H9 (cell line): ENCODE measurements around the gene CHN1. TPM values are rescaled to one million over a fixed set of nuclear protein-coding genes. Genes with fewer than 3 reads are reported as not detected.

Experiments
- DNase-seq: peaks from one replicate; pipeline ENCODE4 v3.0.0-alpha.2; 2017
- H2AFZ ChIP-seq: one replicate; pipeline ENCODE4 v1.6.1; 2013; ENCODE audit warnings: mild to moderate bottlenecking, low read length, control low read depth, moderate library complexity
- H2AK5ac ChIP-seq: 2 replicates; pipeline ENCODE4 v1.6.1; 2013; ENCODE audit warnings: low read length, control low read depth, mixed read lengths; ENCODE audit not compliant: insufficient read length
- H2BK120ac ChIP-seq: one replicate; pipeline ENCODE4 v1.6.1; 2013; ENCODE audit warnings: low read depth, mild to moderate bottlenecking, low read length, control low read depth, inconsistent platforms; ENCODE audit not compliant: poor library complexity, severe bottlenecking
- H2BK12ac ChIP-seq: 2 replicates; pipeline ENCODE4 v1.6.1; 2013; ENCODE audit warnings: low read length, control low read depth, mixed read lengths, low read depth; ENCODE audit not compliant: insufficient read length
- H2BK15ac ChIP-seq: 2 replicates; pipeline ENCODE4 v1.6.1; 2013; ENCODE audit warnings: low read depth, low read length, control low read depth
- H2BK20ac ChIP-seq: one replicate; pipeline ENCODE4 v1.6.1; 2013; ENCODE audit warnings: low read depth, mild to moderate bottlenecking, low read length, control low read depth, inconsistent platforms; ENCODE audit not compliant: poor library complexity, severe bottlenecking
- H2BK5ac ChIP-seq: 2 replicates; pipeline ENCODE4 v1.6.1; 2013; ENCODE audit warnings: low read length, control low read depth, mixed read lengths; ENCODE audit not compliant: insufficient read length
- H3K14ac ChIP-seq: 2 replicates; pipeline ENCODE4 v1.6.1; 2013; ENCODE audit warnings: low read length, control low read depth; ENCODE audit not compliant: insufficient read depth
- H3K18ac ChIP-seq: 2 replicates; pipeline ENCODE4 v1.6.1; 2013; ENCODE audit warnings: low read depth, mild to moderate bottlenecking, mixed read lengths, low read length, control low read depth; ENCODE audit not compliant: insufficient read length
- H3K23ac ChIP-seq: 2 replicates; pipeline ENCODE4 v1.6.1; 2013; ENCODE audit warnings: low read length, control low read depth, mixed read lengths, low read depth; ENCODE audit not compliant: insufficient read length
- H3K23me2 ChIP-seq: 2 replicates; pipeline ENCODE4 v1.6.1; 2013; ENCODE audit warnings: low read depth, mild to moderate bottlenecking, mixed read lengths, low read length, control low read depth; ENCODE audit not compliant: insufficient read length, poor library complexity, severe bottlenecking
- H3K27ac ChIP-seq: 2 replicates; pipeline ENCODE4 v1.5.1; 2013; ENCODE audit warnings: low read length, control low read depth, mixed read lengths, low read depth; ENCODE audit not compliant: insufficient read length
- H3K27me3 ChIP-seq: 2 replicates; pipeline ENCODE4 v1.6.1; 2013; ENCODE audit warnings: low read length, control low read depth, inconsistent platforms; ENCODE audit not compliant: insufficient read depth
- H3K4ac ChIP-seq: 2 replicates; pipeline ENCODE4 v1.6.1; 2013; ENCODE audit warnings: low read depth, mild to moderate bottlenecking, control low read depth, inconsistent platforms, low read length, moderate library complexity
- H3K4me1 ChIP-seq: 2 replicates; pipeline ENCODE4 v1.6.1; 2013; ENCODE audit warnings: low read length, control low read depth, inconsistent platforms; ENCODE audit not compliant: insufficient read depth
- H3K4me2 ChIP-seq: 2 replicates; pipeline ENCODE4 v1.6.1; 2013; ENCODE audit warnings: low read length, control low read depth, mixed read lengths; ENCODE audit not compliant: insufficient read length, insufficient read depth
- H3K56ac ChIP-seq: 2 replicates; pipeline ENCODE4 v1.6.1; 2013; ENCODE audit warnings: low read depth, mild to moderate bottlenecking, mixed read lengths, low read length, control low read depth; ENCODE audit not compliant: insufficient read length
- H3K79me1 ChIP-seq: 2 replicates; pipeline ENCODE4 v1.6.1; 2013; ENCODE audit warnings: low read depth, mild to moderate bottlenecking, moderate library complexity, low read length, control low read depth, inconsistent platforms; ENCODE audit not compliant: insufficient read depth, poor library complexity, severe bottlenecking
- H3K79me2 ChIP-seq: 2 replicates; pipeline ENCODE4 v1.6.1; 2013; ENCODE audit warnings: low read length, control low read depth, inconsistent platforms; ENCODE audit not compliant: insufficient read depth
- H3K9ac ChIP-seq: 2 replicates; pipeline ENCODE4 v1.6.1; 2013; ENCODE audit warnings: low read length, control low read depth, mixed read lengths; ENCODE audit not compliant: insufficient read length; ENCODE audit errors: extremely low read depth
- H3K9me3 ChIP-seq: one replicate; pipeline ENCODE4 v1.6.1; 2013; ENCODE audit warnings: low read depth, low read length, inconsistent platforms; ENCODE audit not compliant: control insufficient read depth
- H3T11ph ChIP-seq: one replicate; pipeline ENCODE4 v1.6.1; 2013; ENCODE audit warnings: mild to moderate bottlenecking, low read length, control low read depth, inconsistent platforms
- H4K20me1 ChIP-seq: one replicate; pipeline ENCODE4 v1.6.1; 2013; ENCODE audit not compliant: control insufficient read depth, insufficient read length, insufficient read depth
- H4K5ac ChIP-seq: 2 replicates; pipeline ENCODE4 v1.6.1; 2013; ENCODE audit warnings: low read depth, mild to moderate bottlenecking, mixed read lengths, low read length, control low read depth; ENCODE audit not compliant: insufficient read length
- H4K8ac ChIP-seq: replicated peaks from 2 replicates; pipeline ENCODE4 v1.6.1; 2013; ENCODE audit warnings: low read length, control low read depth, mixed read lengths, low read depth; ENCODE audit not compliant: insufficient read length
- H4K91ac ChIP-seq: 2 replicates; pipeline ENCODE4 v1.6.1; 2013; ENCODE audit warnings: low read depth, mild to moderate bottlenecking, moderate library complexity, mixed read lengths, low read length, control low read depth; ENCODE audit not compliant: insufficient read length
- H3K27ac Mint-ChIP-seq, 3 experiments: 2 replicates in 2 of 3; 3 replicates in 1 of 3; pipeline ENCODE4 v1.8.0; 2020 to 2021; ENCODE audit warnings: mixed read lengths in 3 of 3, mild to moderate bottlenecking in 1 of 3, moderate library complexity in 1 of 3
- H3K27me3 Mint-ChIP-seq: 2 replicates; pipeline ENCODE4 v1.8.0; 2021; ENCODE audit warnings: low read depth, mild to moderate bottlenecking, moderate library complexity, mixed read lengths
- H3K36me3 Mint-ChIP-seq, 3 experiments: 2 replicates in 2 of 3; 3 replicates in 1 of 3; pipeline ENCODE4 v1.8.0; 2020 to 2021; ENCODE audit warnings: low read depth in 3 of 3, mixed read lengths in 3 of 3; ENCODE audit not compliant: insufficient read depth in 1 of 3
- H3K4me1 Mint-ChIP-seq, 2 experiments: 2 replicates each; pipeline ENCODE4 v1.8.0; 2020; ENCODE audit warnings: mixed read lengths in 2 of 2
- H3K4me3 Mint-ChIP-seq, 2 experiments: 2 replicates in 1 of 2; 3 replicates in 1 of 2; pipeline ENCODE4 v1.8.0; 2020 to 2021; ENCODE audit warnings: mild to moderate bottlenecking in 2 of 2, mixed read lengths in 2 of 2, moderate library complexity in 1 of 2
- H3K9me3 Mint-ChIP-seq, 2 experiments: 2 replicates in 1 of 2; 3 replicates in 1 of 2; pipeline ENCODE4 v1.8.0; 2020; ENCODE audit warnings: mild to moderate bottlenecking in 2 of 2, mixed read lengths in 2 of 2, moderate library complexity in 1 of 2
- CTCF ChIP-seq: fragments of 200-600 bp; sonication (generic); conservative IDR thresholded peaks from 3 replicates; pipeline ENCODE4 v1.8.0; 2021; ENCODE audit warnings: antibody characterized with exemption, mild to moderate bottlenecking
- total RNA-seq: library from RNA; stranded (reverse); gene quantifications from 2 replicates; pipeline ENCODE4 v1.2.1, GENCODE V29; 2021

CHN1 gene
- total RNA-seq, 1 experiment from 2014 or later: 33.9 TPM

- Histone ChIP-seq H3K56ac (no peak overlapping the region), H4K20me1 (no peaks in the 10 kb centered on the region), H4K5ac (no peak overlapping the region), H4K91ac (no peak overlapping the region), H3K23me2 (no peaks in the 10 kb centered on the region), H3K27me3 (no peaks in the 10 kb centered on the region), H3K4me2 (peak overlapping the region; percentile 30), H3K23ac (no peak overlapping the region), H3T11ph (no peak overlapping the region), H3K4ac (no peak overlapping the region), H3K18ac (no peak overlapping the region), H3K27ac (peak overlapping the region; percentile 57), H3K79me1 (no peaks in the 10 kb centered on the region), H2AK5ac (no peak overlapping the region), H3K9me3 (no peaks in the 10 kb centered on the region), H3K79me2 (no peaks in the 10 kb centered on the region), H3K14ac (no peak overlapping the region), H2BK15ac (no peak overlapping the region), H4K8ac (no peak overlapping the region), H2AFZ (no peak overlapping the region), H3K4me1 (peaks cover 2% of the 10 kb centered on the region; the same call in 1 of the 2 replicates), H2BK120ac (no peak overlapping the region), H2BK5ac (no peak overlapping the region), H3K9ac (no peak overlapping the region), H2BK20ac (no peak overlapping the region), H2BK12ac (no peak overlapping the region)
- H3K4me3 Mint-ChIP-seq: no peak overlapping the region; a peak in 1 of 5 replicates
- peaks cover 8 to 20% (median 10%) of the 10 kb centered on the region in 3 experiments for H3K36me3 Mint-ChIP-seq
- H3K9me3 Mint-ChIP-seq: no peaks in the 10 kb centered on the region
- no peaks in the 10 kb centered on the region for H3K27me3 Mint-ChIP-seq
- peak overlapping the region in 2 of 3 experiments; percentile 39 to 98; a peak in 3 of 7 replicates for H3K27ac Mint-ChIP-seq
- TF ChIP-seq CTCF: no peak
- H3K4me1 Mint-ChIP-seq: peaks cover 45 to 54% of the 10 kb centered on the region in 2 experiments
- no peak for DNase-seq
Observed at GRCh38 chr2:174866421-174866820, 138.8 kb downstream of the CHN1 start.
